LHCN-M2 (cell line): ENCODE measurements around the gene ANP32D. TPM values are rescaled to one million over a fixed set of nuclear protein-coding genes. Genes with fewer than 3 reads are reported as not detected.
"Not testable (repeated sequence)": the region's sequence is repeated elsewhere in the genome, so short reads cannot be mapped to it uniquely, and the experiment has no call there.

ENCODE experiments used
- DNase-seq: peaks from one replicate; pipeline ENCODE4 v3.0.0-alpha.2; 2012; ENCODE audit warnings: low read depth
- total RNA-seq: library from RNA; depleted of rRNA; stranded (reverse); fragments of >200 nt; gene quantifications from 2 replicates; pipeline ENCODE4 v1.2.3, GENCODE V29; 2014; rRNA removed

ANP32D gene
- total RNA-seq, 1 experiment from 2014 or later, result not detected

- not testable (repeated sequence) for DNase-seq
These were observed 27.9 kb downstream of the ANP32D start for GRCh38 chr12:48500281-48500680.

GRCh38 chr12:48506836-48507235 lies 34.5 kb downstream of the ANP32D start:
- DNase-seq, result not testable (repeated sequence)

GRCh38 chr12:48508987-48509386 lies 36.6 kb downstream of the ANP32D start:
- DNase-seq, result no peak

- DNase-seq, result no peak
These were observed 37.8 kb downstream of the ANP32D start for GRCh38 chr12:48510111-48510510.

GRCh38 chr12:48512855-48513254 lies 40.5 kb downstream of the ANP32D start:
- no peak for DNase-seq

- DNase-seq, result no peak
These were observed 42.4 kb downstream of the ANP32D start for GRCh38 chr12:48514728-48515127.

- not testable (repeated sequence) for DNase-seq
These were observed 48.0 kb downstream of the ANP32D start for GRCh38 chr12:48520381-48520780.

Other genes with a start within 250 kb of the ANP32D start
- gene ZNF641, start 121.6 kb upstream of the ANP32D start, total RNA-seq, result 3.2 and 4.0 TPM in 2 replicates
- not detected in 2 replicates for gene C12orf54, start 9.9 kb downstream of the ANP32D start, total RNA-seq
- gene OR8S1, start 53.1 kb downstream of the ANP32D start, total RNA-seq, result not detected in 2 replicates
- gene LALBA, start 97.5 kb downstream of the ANP32D start, total RNA-seq, result not detected in 2 replicates
- 36.9 and 44.9 TPM in 2 replicates for gene KANSL2, start 209.7 kb downstream of the ANP32D start, total RNA-seq
- gene CCNT1, start 244.1 kb downstream of the ANP32D start, total RNA-seq, result 25.2 and 40.9 TPM in 2 replicates